ENCODE results near the gene TBC1D22A.

TBC1D22A gene

GRCh38 chr22:47154621-47155081, 392.2 kb downstream of the TBC1D22A start:
- no peak for DNase-seq (ENCODE audit: low read depth, low spot score)

- no peak for DNase-seq (ENCODE audit: low read depth, low spot score)
Measured at GRCh38 chr22:47155131-47155885, 392.9 kb downstream of the TBC1D22A start.

GRCh38 chr22:47155912-47156311, 393.5 kb downstream of the TBC1D22A start:
- DNase-seq (ENCODE audit: low read depth, low spot score) = no peak

GRCh38 chr22:47156352-47157092, 394.1 kb downstream of the TBC1D22A start:
- DNase-seq (ENCODE audit: low read depth, low spot score) = no peak

- no peak for DNase-seq (ENCODE audit: low read depth, low spot score)
Measured at GRCh38 chr22:47157093-47157420, 394.6 kb downstream of the TBC1D22A start.

GRCh38 chr22:47157486-47158270, 395.2 kb downstream of the TBC1D22A start:
- DNase-seq (ENCODE audit: low read depth, low spot score) = no peak

- no peak for DNase-seq (ENCODE audit: low read depth, low spot score)
Measured at GRCh38 chr22:47158457-47158856, 396.0 kb downstream of the TBC1D22A start.

GRCh38 chr22:47159592-47159991, 397.1 kb downstream of the TBC1D22A start:
- no peak for DNase-seq (ENCODE audit: low read depth, low spot score)

GRCh38 chr22:47160141-47160541, 397.7 kb downstream of the TBC1D22A start:
- no peak for DNase-seq (ENCODE audit: low read depth, low spot score)

- DNase-seq (ENCODE audit: low read depth, low spot score) = no peak
Measured at GRCh38 chr22:47160781-47161520, 398.5 kb downstream of the TBC1D22A start.

- no peak for DNase-seq (ENCODE audit: low read depth, low spot score)
Measured at GRCh38 chr22:47161631-47162030, 399.2 kb downstream of the TBC1D22A start.

- no peak for DNase-seq (ENCODE audit: low read depth, low spot score)
Measured at GRCh38 chr22:47162865-47163264, 400.4 kb downstream of the TBC1D22A start.

GRCh38 chr22:47163481-47163855, 401.0 kb downstream of the TBC1D22A start:
- DNase-seq (ENCODE audit: low read depth, low spot score) = no peak

GRCh38 chr22:47163856-47164513, 401.5 kb downstream of the TBC1D22A start:
- DNase-seq (ENCODE audit: low read depth, low spot score) = no peak

- no peak for DNase-seq (ENCODE audit: low read depth, low spot score)
Measured at GRCh38 chr22:47164514-47165337, 402.3 kb downstream of the TBC1D22A start.

- no peak for DNase-seq (ENCODE audit: low read depth, low spot score)
Measured at GRCh38 chr22:47165338-47166032, 403.0 kb downstream of the TBC1D22A start.

GRCh38 chr22:47166033-47166404, 403.6 kb downstream of the TBC1D22A start:
- DNase-seq (ENCODE audit: low read depth, low spot score) = no peak

GRCh38 chr22:47166446-47167016, 404.1 kb downstream of the TBC1D22A start:
- DNase-seq (ENCODE audit: low read depth, low spot score) = no peak

- DNase-seq (ENCODE audit: low read depth, low spot score) = no peak
Measured at GRCh38 chr22:47167056-47167455, 404.6 kb downstream of the TBC1D22A start.
